GM19463 (cell line): ENCODE results near the gene RAB6D.
"Not testable (repeated sequence)": the region's sequence is repeated elsewhere in the genome, so short reads cannot be mapped to it uniquely, and the experiment has no call there.

Experiments
- ATAC-seq: cut with Tn5 transposase; IDR thresholded peaks from one replicate; pipeline ENCODE4 v1.9.1; 2021; ENCODE audit warnings: mild to moderate bottlenecking, moderate library complexity; ENCODE audit not compliant: unreplicated experiment

Gene RAB6D

DNA sequence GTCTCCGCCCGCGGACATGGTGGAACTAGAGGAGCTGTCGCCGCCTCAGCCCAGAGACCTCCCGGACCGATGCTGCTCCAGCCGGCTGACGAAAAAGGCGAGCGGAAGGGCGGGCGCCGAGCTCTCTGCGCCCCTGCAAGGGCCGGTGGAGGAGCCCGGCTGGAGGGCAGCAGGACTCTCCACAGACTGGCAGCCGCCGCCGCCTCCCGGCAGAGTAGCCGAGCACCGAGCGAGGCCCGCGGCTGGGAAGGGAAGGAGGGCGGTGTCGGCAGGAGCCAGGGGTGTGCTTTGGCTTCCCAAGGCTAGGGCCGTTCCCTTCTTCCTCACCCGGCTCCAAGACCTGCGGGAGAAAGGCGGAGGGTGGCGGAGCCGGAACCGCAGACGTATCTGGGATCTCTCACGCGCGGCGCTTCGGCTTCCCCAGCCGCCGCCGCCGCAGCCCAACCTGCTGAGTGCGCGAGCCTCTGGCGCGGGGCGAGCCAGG, at the start of gene RAB6D:
Gene RAB6D, minus strand, starts transcription at position 466 of the 484 bp plus-strand sequence. Its CDS starts 448 bp downstream, at position 18.
- not testable (repeated sequence) for ATAC-seq

GRCh38 chr2:131413148-131413747, 49.3 kb upstream of the RAB6D start:
- peak; percentile 60 for ATAC-seq

DNA sequence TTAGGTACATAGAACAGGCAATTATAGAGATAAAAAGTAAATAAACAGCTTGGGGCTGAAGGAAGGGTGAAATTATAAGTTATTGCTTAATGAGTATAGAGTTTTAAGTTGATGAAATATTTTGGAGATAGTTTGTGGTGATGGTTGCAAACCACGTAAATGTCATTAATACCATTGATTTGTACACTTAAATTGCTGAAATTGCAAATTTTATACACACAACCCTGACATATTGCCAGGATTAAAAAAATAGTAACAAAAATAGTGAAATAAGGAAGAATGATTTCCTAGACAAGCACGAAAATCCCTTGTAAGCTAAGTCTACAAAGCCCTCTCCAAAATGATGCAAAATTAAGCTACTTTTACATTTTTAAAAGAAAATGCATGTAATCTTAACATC, 46.2 kb upstream of the RAB6D start:
- no peak for ATAC-seq

GRCh38 chr2:131408778-131409177, 44.8 kb upstream of the RAB6D start:
- ATAC-seq: no peak

DNA sequence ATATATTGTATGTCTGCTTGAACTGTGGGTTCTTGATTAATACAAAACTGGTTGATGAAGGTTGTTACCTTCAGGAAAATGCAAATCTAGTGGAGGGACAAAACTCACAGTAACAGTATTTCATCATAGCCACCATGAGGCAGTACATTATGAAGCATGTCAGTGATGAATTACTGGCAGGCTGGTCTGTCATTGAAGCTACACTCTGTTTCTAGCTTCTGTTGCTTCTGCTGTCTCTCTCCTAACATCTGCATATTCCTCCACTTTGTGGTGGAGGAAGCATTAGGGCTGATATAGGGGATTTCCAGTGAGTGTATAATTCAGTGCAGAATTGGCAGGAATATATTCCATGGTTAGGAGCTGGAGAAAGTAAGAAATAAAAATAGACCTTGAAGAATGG, 44.2 kb upstream of the RAB6D start:
- no peak for ATAC-seq

DNA sequence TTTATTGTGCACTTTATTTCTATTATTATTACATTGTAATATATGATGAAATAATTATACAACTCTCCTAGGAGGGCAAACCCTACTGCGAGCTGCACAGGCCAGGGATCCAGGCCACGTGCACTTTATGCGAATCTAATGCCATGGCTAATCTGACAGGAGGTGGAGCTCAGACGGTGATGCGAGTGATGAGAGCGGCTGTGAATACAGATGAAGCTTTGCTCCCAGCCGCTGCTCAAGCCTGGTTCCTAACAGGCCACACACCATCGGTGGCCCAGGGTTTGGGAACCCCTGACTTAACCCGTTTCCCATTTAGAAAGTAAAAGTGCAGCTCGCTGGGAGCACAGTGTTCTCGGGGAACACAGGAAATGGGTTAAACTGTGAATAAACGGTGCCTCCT, 40.8 kb upstream of the RAB6D start:
- no peak for ATAC-seq

- ATAC-seq: no peak
Observed at GRCh38 chr2:131402320-131403039, 38.5 kb upstream of the RAB6D start.

GRCh38 chr2:131400849-131401248, 36.9 kb upstream of the RAB6D start:
- ATAC-seq: no peak

- ATAC-seq: not testable (repeated sequence)
Observed at GRCh38 chr2:131400441-131400840, 36.5 kb upstream of the RAB6D start.

DNA sequence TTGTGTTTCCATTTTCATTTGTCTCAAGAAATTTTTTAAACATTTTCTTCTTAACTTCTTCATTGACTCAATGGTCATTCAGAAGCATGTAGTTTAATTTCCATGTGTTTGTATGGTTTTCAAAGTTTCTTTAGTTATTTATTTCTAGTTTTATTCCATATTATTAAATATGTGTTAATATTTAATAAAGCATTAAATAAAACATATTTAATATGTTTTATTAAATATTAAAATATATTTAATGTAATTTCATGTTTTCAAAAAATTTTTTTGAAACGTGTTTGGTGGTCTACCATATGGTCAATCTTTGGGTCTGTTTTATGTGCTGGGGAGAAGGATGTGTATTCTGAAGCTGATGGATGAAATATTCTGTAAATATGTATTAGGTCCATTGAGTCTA, 32.2 kb upstream of the RAB6D start:
- ATAC-seq: not testable (repeated sequence)

- ATAC-seq: not testable (repeated sequence)
Observed at GRCh38 chr2:131395024-131395645, 31.2 kb upstream of the RAB6D start.

- no peak for ATAC-seq
Observed at GRCh38 chr2:131394147-131394931, 30.4 kb upstream of the RAB6D start.

DNA sequence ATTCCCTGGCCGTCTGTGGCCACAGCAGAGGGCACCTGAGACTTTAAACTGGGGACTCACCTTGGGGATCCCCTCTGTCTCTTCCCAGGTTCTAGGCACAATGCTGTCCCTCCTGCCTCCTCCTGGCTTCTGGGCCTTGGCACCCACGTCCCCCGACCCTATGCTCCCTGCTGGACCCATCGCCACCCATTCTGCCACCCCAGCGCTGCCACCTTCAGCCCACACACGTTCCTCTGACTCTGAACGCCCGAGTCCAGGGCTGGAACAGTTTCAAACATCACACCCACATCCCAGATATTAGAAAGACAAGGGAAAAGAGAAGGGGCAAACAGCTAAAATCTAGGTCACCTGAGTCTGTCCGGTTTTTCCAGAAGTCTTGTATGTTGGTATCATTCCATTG, 28.0 kb upstream of the RAB6D start:
- not testable (repeated sequence) for ATAC-seq

GRCh38 chr2:131391471-131391870, 27.5 kb upstream of the RAB6D start:
- ATAC-seq: not testable (repeated sequence)

GRCh38 chr2:131390495-131391130, 26.6 kb upstream of the RAB6D start:
- ATAC-seq: not testable (repeated sequence)

GRCh38 chr2:131389657-131390056, 25.7 kb upstream of the RAB6D start:
- no peak for ATAC-seq

DNA sequence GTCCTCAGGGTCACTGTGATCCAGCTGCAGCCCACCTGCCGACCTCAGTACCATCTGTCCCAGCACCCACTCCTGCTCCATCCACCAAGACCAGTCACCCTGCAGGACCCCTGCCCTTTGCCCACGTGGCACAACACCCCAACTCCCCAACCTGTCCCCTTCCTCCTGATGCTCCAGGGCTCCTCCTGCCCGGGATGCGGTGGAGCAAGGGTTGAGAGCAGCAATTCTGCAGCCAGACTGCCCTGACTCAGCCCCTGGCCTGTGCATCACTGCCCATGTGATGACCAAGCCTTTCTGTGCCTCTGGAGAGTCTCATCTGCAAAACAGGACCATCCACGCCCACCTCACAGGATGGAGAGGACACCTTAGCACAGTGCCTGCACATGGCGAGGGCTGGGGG, 24.9 kb upstream of the RAB6D start:
- ATAC-seq: not testable (repeated sequence)

DNA sequence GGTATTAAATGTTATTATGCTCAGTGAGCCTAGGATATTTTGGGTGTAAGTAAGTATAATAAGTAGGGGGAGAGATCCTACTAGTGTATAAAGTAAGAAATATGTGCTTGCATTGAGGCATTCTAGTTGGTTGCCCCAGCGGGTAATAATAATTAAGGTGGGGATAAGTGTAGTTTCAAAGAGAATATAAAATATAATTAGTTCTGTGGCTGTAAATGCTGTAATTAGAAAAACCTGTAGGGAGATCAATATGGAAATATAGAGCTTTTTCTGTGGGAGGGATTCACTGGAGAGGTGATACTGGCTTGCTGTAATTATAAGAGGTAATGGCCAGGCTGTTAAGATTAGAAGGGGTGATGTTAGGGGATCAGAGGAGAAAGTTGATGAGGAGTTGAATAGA, 9.1 kb upstream of the RAB6D start:
- not testable (repeated sequence) for ATAC-seq

DNA sequence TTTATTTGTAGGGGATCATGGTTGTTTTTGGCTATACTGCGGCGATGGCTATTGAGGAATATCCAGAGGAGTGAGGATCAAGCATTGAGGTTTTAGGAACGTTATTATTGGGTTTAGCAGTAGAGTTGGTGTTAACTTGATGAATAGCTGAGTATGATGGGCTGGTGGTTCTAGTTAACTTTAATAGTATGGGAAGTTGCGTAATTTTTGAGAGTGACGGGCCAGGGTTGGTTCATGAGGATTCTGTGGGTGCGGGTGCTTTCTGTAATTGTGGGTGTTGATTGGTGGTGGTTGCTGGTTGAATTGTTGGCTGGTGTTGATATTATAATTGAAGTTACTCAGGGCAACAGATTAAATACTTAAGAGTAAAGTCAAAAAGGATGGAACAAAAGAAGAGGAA, 6.0 kb upstream of the RAB6D start:
- no peak for ATAC-seq

GRCh38 chr2:131368493-131369066, 4.6 kb upstream of the RAB6D start:
- ATAC-seq: not testable (repeated sequence)
